GM23338 (cell line): ENCODE measurements around the gene NECTIN3. TPM values are rescaled to one million over a fixed set of nuclear protein-coding genes. Genes with fewer than 3 reads are reported as not detected.
A peak's percentile ranks its signal among the peaks of the same experiment; 100 is the strongest.

ENCODE experiments used
- ATAC-seq: fragments of 200-7000 bp; cut with Tn5 transposase; 3 replicates; pipeline ENCODE4 v1.9.1; 2020
- DNase-seq: peaks from one replicate; pipeline ENCODE4 v3.0.0-alpha.2; 2015; ENCODE audit warnings: low spot score
- H2AFZ ChIP-seq: fragments of 200-600 bp; sonication (generic); 2 replicates; pipeline ENCODE4 v1.8.0; 2016; ENCODE audit warnings: antibody characterized with exemption, mild to moderate bottlenecking, moderate library complexity
- H3F3A ChIP-seq: fragments of 200-600 bp; sonication (generic); replicated peaks from 2 replicates; pipeline ENCODE4 v1.8.0; 2017; ENCODE audit warnings: antibody characterized with exemption, mixed run types, low read depth
- H3K27ac ChIP-seq: fragments of 200-600 bp; sonication (generic); 2 replicates; pipeline ENCODE4 v1.6.1; 2016; ENCODE audit warnings: low read depth
- H3K27me3 ChIP-seq: fragments of 200-600 bp; sonication (generic); 2 replicates; pipeline ENCODE4 v1.8.0; 2016; ENCODE audit warnings: mild to moderate bottlenecking, mixed run types, moderate library complexity; ENCODE audit not compliant: insufficient read depth
- H3K36me3 ChIP-seq: fragments of 200-600 bp; sonication (generic); 2 replicates; pipeline ENCODE4 v1.8.0; 2016; ENCODE audit warnings: mild to moderate bottlenecking; ENCODE audit not compliant: insufficient read depth
- H3K4me1 ChIP-seq: fragments of 200-600 bp; sonication (generic); 2 replicates; pipeline ENCODE4 v1.8.0; 2016; ENCODE audit warnings: mild to moderate bottlenecking, moderate library complexity; ENCODE audit not compliant: insufficient read depth
- H3K4me2 ChIP-seq: fragments of 200-600 bp; sonication (generic); 2 replicates; pipeline ENCODE4 v1.7.1; 2017; ENCODE audit warnings: mixed run types
- H3K4me3 ChIP-seq: fragments of 200-600 bp; sonication (generic); 2 replicates; pipeline ENCODE4 v1.6.1; 2016; ENCODE audit warnings: mixed run types
- H3K79me2 ChIP-seq: fragments of 200-600 bp; sonication (generic); replicated peaks from 2 replicates; pipeline ENCODE4 v1.8.0; 2017; ENCODE audit warnings: mild to moderate bottlenecking; ENCODE audit not compliant: insufficient read depth
- H3K9me2 ChIP-seq: fragments of 200-600 bp; sonication (generic); 2 replicates; pipeline ENCODE4 v1.8.0; 2017; ENCODE audit not compliant: insufficient read depth
- H4K20me1 ChIP-seq: fragments of 200-600 bp; sonication (generic); replicated peaks from 2 replicates; pipeline ENCODE4 v1.8.0; 2017; ENCODE audit warnings: mild to moderate bottlenecking; ENCODE audit not compliant: insufficient read depth
- H3K27ac Mint-ChIP-seq: 2 replicates; pipeline ENCODE4 v1.8.0; 2020; ENCODE audit warnings: inconsistent platforms, mild to moderate bottlenecking, moderate library complexity, mixed read lengths
- H3K27me3 Mint-ChIP-seq: 3 replicates; pipeline ENCODE4 v1.8.0; 2022; ENCODE audit warnings: low read depth, mild to moderate bottlenecking, moderate library complexity, mixed read lengths, inconsistent platforms; ENCODE audit not compliant: insufficient read depth, poor library complexity
- H3K36me3 Mint-ChIP-seq: 3 replicates; pipeline ENCODE4 v1.8.0; 2021; ENCODE audit warnings: low read depth, mild to moderate bottlenecking, inconsistent platforms, moderate library complexity, mixed read lengths
- H3K4me1 Mint-ChIP-seq: 3 replicates; pipeline ENCODE4 v1.8.0; 2020; ENCODE audit warnings: mild to moderate bottlenecking, inconsistent platforms, mixed read lengths
- H3K4me3 Mint-ChIP-seq: 3 replicates; pipeline ENCODE4 v1.8.0; 2021; ENCODE audit warnings: moderate library complexity, mild to moderate bottlenecking, inconsistent platforms, mixed read lengths
- H3K9me3 Mint-ChIP-seq: 3 replicates; pipeline ENCODE4 v1.8.0; 2020; ENCODE audit warnings: moderate library complexity, mild to moderate bottlenecking, inconsistent platforms, mixed read lengths
- CREB1 ChIP-seq: fragments of 250-450 bp; sonication (Bioruptor Pico); IDR thresholded peaks from 2 replicates; pipeline ENCODE4 v1.5.0; 2020; ENCODE audit warnings: low read depth, mild to moderate bottlenecking, moderate library complexity
- CTCF ChIP-seq, 2 experiments: fragments of 200-600 bp in 1 of 2; sonication (generic) in 1 of 2; conservative IDR thresholded peaks; 2 replicates each; pipeline versions ENCODE4 v1.5.1 to v1.6.1; 2016 to 2017; ENCODE audit warnings: antibody characterized with exemption in 2 of 2, low read depth in 2 of 2, mild to moderate bottlenecking in 2 of 2, moderate library complexity in 1 of 2
- ETS1 ChIP-seq: IDR thresholded peaks from 2 replicates; pipeline ENCODE4 v1.6.1; 2016; ENCODE audit warnings: antibody characterized with exemption
- EZH2 ChIP-seq: fragments of 200-600 bp; sonication (generic); IDR thresholded peaks from one replicate; pipeline ENCODE4 v1.8.0; 2017; ENCODE audit warnings: antibody characterized with exemption, mild to moderate bottlenecking, low read depth; ENCODE audit not compliant: unreplicated experiment
- EZH2phosphoT487 ChIP-seq: fragments of 200-600 bp; sonication (generic); IDR thresholded peaks from one replicate; pipeline ENCODE4 v1.8.1; 2018; ENCODE audit warnings: antibody characterized with exemption; ENCODE audit not compliant: unreplicated experiment
- JUNB ChIP-seq: IDR thresholded peaks from one replicate; pipeline ENCODE4 v1.6.1; 2016; ENCODE audit warnings: antibody characterized with exemption; ENCODE audit not compliant: unreplicated experiment
- NANOG ChIP-seq: IDR thresholded peaks from 2 replicates; pipeline ENCODE4 v1.6.1; 2016; ENCODE audit warnings: antibody characterized with exemption, borderline replicate concordance
- POLR2AphosphoS5 ChIP-seq: IDR thresholded peaks from 2 replicates; pipeline ENCODE4 v1.6.1; 2016; ENCODE audit warnings: antibody characterized with exemption, low read depth
- REST ChIP-seq: IDR thresholded peaks from one replicate; pipeline ENCODE4 v1.6.1; 2018; ENCODE audit warnings: antibody characterized with exemption; ENCODE audit not compliant: unreplicated experiment
- STAT1 ChIP-seq: IDR thresholded peaks from one replicate; pipeline ENCODE4 v1.6.1; 2016; ENCODE audit warnings: antibody characterized with exemption; ENCODE audit not compliant: unreplicated experiment
- ZNF114 ChIP-seq: fragments of 250-450 bp; sonication (Bioruptor Pico); IDR thresholded peaks from 2 replicates; pipeline ENCODE4 v1.5.0; 2020; ENCODE audit warnings: mild to moderate bottlenecking, moderate library complexity
- ZNF331 ChIP-seq: fragments of 250-450 bp; sonication (Bioruptor Pico); IDR thresholded peaks from 2 replicates; pipeline ENCODE4 v1.5.0; 2020; ENCODE audit warnings: low read depth, mild to moderate bottlenecking, moderate library complexity
- ZNF462 ChIP-seq: fragments of 250-450 bp; sonication (Bioruptor Pico); IDR thresholded peaks from 2 replicates; pipeline ENCODE4 v1.5.0; 2020; ENCODE audit warnings: mild to moderate bottlenecking, moderate library complexity
- polyA plus RNA-seq: library from polyadenylated mRNA; unstranded; fragments of >200 nt; fragmentation: Nextera tagmentation; extraction: Ambion mirVana; gene quantifications from 2 replicates; pipeline ENCODE4 v1.2.1, GENCODE V29; 2016
- total RNA-seq: library from RNA; depleted of rRNA; stranded (reverse); fragments of >200 nt; shearing (Covaris generic); gene quantifications from 2 replicates; pipeline ENCODE4 v1.2.3, GENCODE V29; 2014

NECTIN3 gene
- total and polyA plus RNA-seq, 2 experiments from 2014 or later = 16.0 to 48.2 TPM

- Histone ChIP-seq H3K36me3 (no peaks in the 10 kb centered on the region), H3K27ac (peak overlapping the region; percentile 12; the same call in 1 of the 2 replicates), H3K4me1 (0 out of 2 replicates have a peak, but pooled peaks cover 6% of the 10 kb centered on the region), H4K20me1 (no peaks in the 10 kb centered on the region), H3K4me3 (no peak overlapping the region), H3K79me2 (no peaks in the 10 kb centered on the region), H3K9me2 (no peaks in the 10 kb centered on the region), H3K4me2 (no peak overlapping the region), H3K27me3 (no peaks in the 10 kb centered on the region), H3F3A (no peaks in the 10 kb centered on the region), H2AFZ (no peak overlapping the region)
- peaks cover 10% of the 10 kb centered on the region for H3K4me1 Mint-ChIP-seq
- H3K36me3 Mint-ChIP-seq = peaks cover 28% of the 10 kb centered on the region
- H3K4me3 Mint-ChIP-seq = no peak overlapping the region
- ATAC-seq (peak; percentile 64), DNase-seq (peak; percentile 55)
- H3K27ac Mint-ChIP-seq = peak overlapping the region; percentile 92
- no peak for TF ChIP-seq REST
- TF ChIP-seq ZNF462 = no peak
- TF ChIP-seq ETS1 = no peak
- no peak for TF ChIP-seq EZH2phosphoT487
- TF ChIP-seq JUNB = no peak
- no peak for TF ChIP-seq NANOG
- no peak for TF ChIP-seq ZNF114 (CRISPR knock-in tag)
- TF ChIP-seq POLR2AphosphoS5 = no peak
- no peak for TF ChIP-seq EZH2
- no peak for TF ChIP-seq CTCF (conservative IDR thresholded peaks at IDR 0.05; ENCODE audit: low read depth in 2 of 2)
- no peak for TF ChIP-seq STAT1
- TF ChIP-seq ZNF331 = no peak
- no peak for TF ChIP-seq CREB1 (CRISPR knock-in tag)
- no peaks in the 10 kb centered on the region for H3K9me3 Mint-ChIP-seq
- H3K27me3 Mint-ChIP-seq = no peaks in the 10 kb centered on the region
Measured at GRCh38 chr3:111128884-111129283, 57.3 kb downstream of the NECTIN3 start.
